K562 (cell line): Measurements from ENCODE around the gene CENPA. TPM values are rescaled to one million over a fixed set of nuclear protein-coding genes. Genes with fewer than 3 reads are reported as not detected.
A peak's percentile ranks its signal among the peaks of the same experiment; 100 is the strongest.

Experiments used
- BCLAF1 ChIP-seq, 2 experiments: fragments of 450-650 bp in 1 of 2; IDR thresholded peaks; 2 replicates each; pipeline ENCODE4 v1.6.1; 2011 to 2017; ENCODE audit warnings: low read depth in 2 of 2, antibody characterized with exemption in 1 of 2, borderline replicate concordance in 1 of 2, low read length in 1 of 2, mild to moderate bottlenecking in 1 of 2, mixed read lengths in 1 of 2; ENCODE audit not compliant: control insufficient read depth in 1 of 2
- CBFA2T2 ChIP-seq: fragments of 450-650 bp; conservative IDR thresholded peaks from 2 replicates; pipeline ENCODE4 v1.6.1; 2017; ENCODE audit warnings: mild to moderate bottlenecking
- CEBPG ChIP-seq, 3 experiments: fragments of 200-800 bp in 1 of 3; sonication (Bioruptor generic) in 1 of 3; sonication (generic) in 1 of 3; formaldehyde crosslinking in 1 of 3; IDR thresholded peaks in 2 of 3; conservative IDR thresholded peaks in 1 of 3; 2 replicates each; pipeline versions ENCODE4 v1.6.1 to v1.8.0; 2016 to 2022; ENCODE audit warnings: missing compliant biosample characterization in 2 of 3, missing genetic modification characterization in 2 of 3, mild to moderate bottlenecking in 1 of 3, missing genetic modification reagents in 1 of 3
- GATAD2A ChIP-seq: fragments of 450-650 bp; IDR thresholded peaks from 2 replicates; pipeline ENCODE4 v1.6.1; 2017
- HOXB6 ChIP-seq: fragments of 250-450 bp; sonication (Bioruptor Pico); IDR thresholded peaks from 2 replicates; pipeline ENCODE4 v1.5.1; 2022; ENCODE audit warnings: mild to moderate bottlenecking, borderline replicate concordance
- JUNB ChIP-seq: fragments of 450-650 bp; formaldehyde crosslinking; conservative IDR thresholded peaks from 2 replicates; pipeline ENCODE4 v1.4.0; 2020; ENCODE audit warnings: mild to moderate bottlenecking
- LCOR ChIP-seq: sonication (generic); formaldehyde crosslinking; IDR thresholded peaks from 2 replicates; pipeline ENCODE4 v1.8.0; 2022; ENCODE audit warnings: mild to moderate bottlenecking, missing genetic modification reagents
- MAFK ChIP-seq: IDR thresholded peaks from 2 replicates; pipeline ENCODE4 v1.6.1; 2011; ENCODE audit warnings: low read length, improper control_type of control experiment
- MAZ ChIP-seq, 2 experiments: fragments of 450-650 bp in 1 of 2; sonication (generic) in 1 of 2; formaldehyde crosslinking; IDR thresholded peaks in 1 of 2; conservative IDR thresholded peaks in 1 of 2; 2 replicates each; pipeline versions ENCODE4 v1.4.0 to v1.5.0; 2020; ENCODE audit warnings: mild to moderate bottlenecking in 1 of 2, missing genetic modification reagents in 1 of 2
- NFYB ChIP-seq: IDR thresholded peaks from 2 replicates; pipeline ENCODE4 v1.6.1; 2011; ENCODE audit warnings: mild to moderate bottlenecking, moderate library complexity; ENCODE audit not compliant: insufficient read length; ENCODE audit errors: extremely low read depth
- POLR2AphosphoS2 ChIP-seq: IDR thresholded peaks from 2 replicates; pipeline ENCODE4 v1.6.1; 2012; ENCODE audit warnings: low read length, improper control_type of control experiment
- POLR2AphosphoS5 ChIP-seq: IDR thresholded peaks from 2 replicates; pipeline ENCODE4 v1.6.1; 2011; ENCODE audit warnings: mild to moderate bottlenecking, low read depth, low read length, moderate library complexity; ENCODE audit not compliant: control insufficient read depth, insufficient read depth
- SETDB1 ChIP-seq: IDR thresholded peaks from one replicate; pipeline ENCODE4 v1.6.1; 2012; ENCODE audit warnings: low read length, control low read depth, inconsistent platforms
- SIN3A ChIP-seq, 2 experiments: fragments of 150-350 bp in 1 of 2; IDR thresholded peaks; 2 replicates each; pipeline ENCODE4 v1.6.1; 2011 to 2016; ENCODE audit warnings: borderline replicate concordance in 2 of 2, low read depth in 2 of 2, low read length in 2 of 2, mild to moderate bottlenecking in 2 of 2, moderate library complexity in 2 of 2; ENCODE audit not compliant: control insufficient read depth in 1 of 2
- UBTF ChIP-seq, 2 experiments: IDR thresholded peaks; 2 replicates each; pipeline ENCODE4 v1.6.1; 2012; ENCODE audit warnings: improper control_type of control experiment in 2 of 2, low read depth in 2 of 2, low read length in 2 of 2, borderline replicate concordance in 1 of 2
- ZNF140 ChIP-seq: fragments of 250-450 bp; sonication (Bioruptor Pico); IDR thresholded peaks from 2 replicates; pipeline ENCODE4 v1.8.0; 2021; ENCODE audit warnings: moderate library complexity, mild to moderate bottlenecking, inconsistent platforms
- ZNF311 ChIP-seq: fragments of 250-450 bp; sonication (Bioruptor Pico); IDR thresholded peaks from 2 replicates; pipeline ENCODE4 v1.4.0; 2020; ENCODE audit warnings: mild to moderate bottlenecking, moderate library complexity
- ZNF589 ChIP-seq: fragments of 200-800 bp; sonication (Bioruptor generic); IDR thresholded peaks from 2 replicates; pipeline ENCODE4 v1.6.1; 2016; ENCODE audit warnings: low read depth, missing genetic modification characterization, missing compliant biosample characterization
- ZNF655 ChIP-seq: fragments of 250-450 bp; sonication (Bioruptor Pico); IDR thresholded peaks from 2 replicates; pipeline ENCODE4 v1.5.0; 2021
- ZNF77 ChIP-seq: fragments of 250-450 bp; sonication (Bioruptor Pico); IDR thresholded peaks from 2 replicates; pipeline ENCODE4 v1.5.0; 2020
- polyA plus RNA-seq, 8 experiments: library from polyadenylated mRNA; depleted of rRNA in 4 of 8; stranded (reverse) in 5 of 8; unstranded in 3 of 8; fragments of >200 nt; fragmentation: Nextera tagmentation in 2 of 8; fragmentation: Illumina TruSeq in 1 of 8; extraction: Ambion mirVana in 2 of 8; extraction: Trizol in 1 of 8; gene quantifications; 2 replicates each; pipeline versions ENCODE4 v1.2.1 to v1.2.3, GENCODE V29; 2011 to 2014; ENCODE audit warnings: inconsistent platforms in 1 of 8, missing spikeins in 1 of 8
- total RNA-seq, 7 experiments: library from RNA; depleted of rRNA in 6 of 7; stranded (reverse); fragments of >200 nt in 6 of 7; fragmentation: Illumina TruSeq in 2 of 7; extraction: Trizol in 2 of 7; gene quantifications; 2 replicates each; pipeline versions ENCODE4 v1.2.1 to v1.2.3, GENCODE V29; 2011 to 2021; ENCODE audit warnings: low replicate concordance in 1 of 7

Gene CENPA
- total and polyA plus RNA-seq, 9 of the 15 experiments (the other 6 are each of a cell fraction or from before 2014, with no cell fraction given), result 11.3 to 61.7 (median 44.7) TPM

- TF ChIP-seq JUNB, result no peak
- TF ChIP-seq ZNF77 (CRISPR knock-in tag), result no peak
- no peak for TF ChIP-seq HOXB6 (CRISPR knock-in tag)
- no peak for TF ChIP-seq UBTF (IDR thresholded peaks at IDR 0.05; ENCODE audit: borderline replicate concordance in 1 of 2, low read depth in 2 of 2, low read length in 2 of 2)
- TF ChIP-seq ZNF655 (CRISPR knock-in tag), result no peak
- no peak for TF ChIP-seq GATAD2A
- TF ChIP-seq POLR2AphosphoS5, result peak; percentile 22; the same call in 1 of the 2 replicates
- 0 out of 2 replicates have a peak, but pooled peaks have one; percentile 24 for TF ChIP-seq POLR2AphosphoS2
- no peak for TF ChIP-seq SIN3A (IDR thresholded peaks at IDR 0.05; ENCODE audit: borderline replicate concordance in 2 of 2, control insufficient read depth in 1 of 2, low read depth in 2 of 2, low read length in 2 of 2)
- TF ChIP-seq ZNF140 (CRISPR knock-in tag), result no peak
- no peak for TF ChIP-seq ZNF311 (CRISPR knock-in tag)
- TF ChIP-seq BCLAF1 (IDR thresholded peaks at IDR 0.05; ENCODE audit: borderline replicate concordance in 1 of 2, control insufficient read depth in 1 of 2, low read depth in 2 of 2, low read length in 1 of 2), result no peak
- TF ChIP-seq ZNF589 (CRISPR knock-in tag), result no peak
- TF ChIP-seq SETDB1, result no peak
- TF ChIP-seq CBFA2T2, result no peak
- no peak for TF ChIP-seq NFYB
- TF ChIP-seq MAFK, result no peak
- TF ChIP-seq CEBPG (CRISPR knock-in tag; IDR thresholded peaks at IDR 0.05), result no peak
- TF ChIP-seq CEBPG (tag; conservative IDR thresholded peaks at IDR 0.05 in 1 of 2, IDR thresholded peaks at IDR 0.05 in 1 of 2), result peak in 1 of 2 experiments; percentile 73; a peak in 2 of 4 replicates
- no peak for TF ChIP-seq LCOR (CRISPR knock-in tag)
- no peak for TF ChIP-seq MAZ (CRISPR knock-in tag; conservative IDR thresholded peaks at IDR 0.05 in 1 of 2, IDR thresholded peaks at IDR 0.05 in 1 of 2)
These were observed 2.8 kb upstream of the CENPA start (continued) for GRCh38 chr2:26782876-26783704.
